Naive thymus-derived CD8-positive, alpha-beta T cell (primary cell): ENCODE measurements around the gene LRRK1. TPM values are rescaled to one million over a fixed set of nuclear protein-coding genes. Genes with fewer than 3 reads are reported as not detected.
A peak's percentile ranks its signal among the peaks of the same experiment; 100 is the strongest.

Source experiments
- ATAC-seq, 2 donors: fragments of 150-1000 bp; cut with Tn5 transposase in 1 of 2; sonication (Bioruptor Pico), chemical (Tn5 transposase) in 1 of 2; 1 replicate in 1 of 2; 2 replicates in 1 of 2; pipeline ENCODE4 v1.10.0; 2021; ENCODE audit warnings: mild to moderate bottlenecking in 2 of 2, moderate library complexity in 2 of 2
- POLR2A ChIA-PET: fragments of 350-600 bp; sonication (Branson Sonifier 250); formaldehyde crosslinking; loops from one replicate; lab custom pipeline; 2021; ENCODE audit warnings: antibody characterized with exemption; lab: Charles Lee
- DNase-seq, 10 donors: peaks; one replicate each; pipeline versions ENCODE4 v3.0.0 to v3.0.0-alpha.2; 2020 to 2022
- H3K27ac Mint-ChIP-seq, 10 donors: one replicate each; pipeline ENCODE4 v1.8.0; 2020 to 2022; ENCODE audit warnings: mild to moderate bottlenecking in 10 of 10, mixed read lengths in 10 of 10, moderate library complexity in 4 of 10, inconsistent platforms in 1 of 10
- H3K27me3 Mint-ChIP-seq, 5 donors: one replicate each; pipeline ENCODE4 v1.8.0; 2021 to 2022; ENCODE audit warnings: mixed read lengths in 5 of 5
- H3K36me3 Mint-ChIP-seq, 3 donors: one replicate each; pipeline ENCODE4 v1.8.0; 2020 to 2022; ENCODE audit warnings: mixed read lengths in 3 of 3, mild to moderate bottlenecking in 2 of 3, inconsistent platforms in 1 of 3
- H3K4me1 Mint-ChIP-seq, 4 donors: one replicate each; pipeline ENCODE4 v1.8.0; 2021 to 2022; ENCODE audit warnings: mixed read lengths in 4 of 4
- H3K4me3 Mint-ChIP-seq, 10 donors: one replicate each; pipeline ENCODE4 v1.8.0; 2020 to 2022; ENCODE audit warnings: mild to moderate bottlenecking in 10 of 10, mixed read lengths in 10 of 10, moderate library complexity in 6 of 10, inconsistent platforms in 1 of 10
- H3K9me3 Mint-ChIP-seq, 9 donors: one replicate each; pipeline ENCODE4 v1.8.0; 2020 to 2022; ENCODE audit warnings: mixed read lengths in 9 of 9, mild to moderate bottlenecking in 3 of 9, inconsistent platforms in 1 of 9, moderate library complexity in 1 of 9
- polyA plus RNA-seq, 3 donors: library from polyadenylated mRNA; unstranded; fragments of 300-500 nt; fragmentation: Illumina TruSeq; gene quantifications; one replicate each; pipeline ENCODE4 v1.2.3, GENCODE V29; 2021
- total RNA-seq, 8 experiments: library from RNA in 2 of 8; stranded (reverse) in 2 of 8; gene quantifications; one replicate each; pipeline ENCODE4 v1.2.3 and lab custom pipeline; 2021 to 2026

The LRRK1 gene
- total and polyA plus RNA-seq, 5 experiments from 2014 or later = 0.78 to 2.7 TPM; not detected in 3

- Mint-ChIP-seq H3K9me3 (no peaks in the 10 kb centered on the region), H3K4me3 (no peak overlapping the region), H3K36me3 (no peaks in the 10 kb centered on the region), H3K27ac (no peak overlapping the region), H3K4me1 (no peaks in the 10 kb centered on the region), H3K27me3 (peaks cover 5 to 33% (median 6%) of the 10 kb centered on the region in 5 donors)
- peak in 1 of 10 donors; percentile 6 for DNase-seq
- no peak for ATAC-seq
- POLR2A ChIA-PET = no interaction called here
Measured at GRCh38 chr15:101028772-101029438, 109.7 kb downstream of the LRRK1 start.

GRCh38 chr15:101029971-101030661, 111.0 kb downstream of the LRRK1 start:
- POLR2A ChIA-PET = interaction anchor here (0.5 kb wide), 1 partner anchor 22 kb away, joined by 4 read pairs; no protein-coding TSS in a partner anchor

GRCh38 chr15:101031213-101031612, 112.1 kb downstream of the LRRK1 start:
- POLR2A ChIA-PET = no interaction called here
- Mint-ChIP-seq H3K36me3 (peaks cover 0 to 17% (median 0%) of the 10 kb centered on the region in 3 donors), H3K27me3 (peaks cover 7 to 55% (median 18%) of the 10 kb centered on the region in 5 donors), H3K4me1 (peaks cover 0 to 7% (median 0%) of the 10 kb centered on the region in 4 donors), H3K9me3 (peaks cover 0 to 23% (median 17%) of the 10 kb centered on the region in 9 donors), H3K4me3 (no peak overlapping the region), H3K27ac (no peak overlapping the region)
- no peak for DNase-seq
- no peak for ATAC-seq

More at GRCh38 chr15:101029971-101030661, 111.0 kb downstream of the LRRK1 start:
- Mint-ChIP-seq H3K4me1 (no peaks in the 10 kb centered on the region), H3K9me3 (peaks cover 0 to 12% (median 9%) of the 10 kb centered on the region in 9 donors), H3K27ac (no peak overlapping the region), H3K36me3 (peaks cover 0 to 6% (median 0%) of the 10 kb centered on the region in 3 donors), H3K4me3 (no peak overlapping the region), H3K27me3 (peaks cover 5 to 45% (median 14%) of the 10 kb centered on the region in 5 donors)
- peak in 1 of 10 donors; percentile 11 for DNase-seq
- ATAC-seq = no peak

GRCh38 chr15:101033801-101034200, 114.6 kb downstream of the LRRK1 start:
- Mint-ChIP-seq H3K9me3 (peaks cover 0 to 36% (median 26%) of the 10 kb centered on the region in 9 donors), H3K36me3 (peaks cover 2 to 23% (median 3%) of the 10 kb centered on the region in 3 donors), H3K27ac (no peak overlapping the region), H3K4me3 (no peak overlapping the region), H3K27me3 (peaks cover 9 to 69% (median 24%) of the 10 kb centered on the region in 5 donors), H3K4me1 (peaks cover 0 to 7% (median 0%) of the 10 kb centered on the region in 4 donors)
- POLR2A ChIA-PET = no interaction called here
- ATAC-seq (no peak), DNase-seq (no peak)

GRCh38 chr15:101035611-101036010, 116.5 kb downstream of the LRRK1 start:
- H3K4me3 Mint-ChIP-seq = peak overlapping the region in 1 of 10 donors; percentile 1
- DNase-seq (no peak), ATAC-seq (no peak)
- peaks cover 2 to 29% (median 3%) of the 10 kb centered on the region in 3 donors for H3K36me3 Mint-ChIP-seq
- H3K4me1 Mint-ChIP-seq = peaks cover 0 to 7% (median 0%) of the 10 kb centered on the region in 4 donors
- no peak overlapping the region for H3K27ac Mint-ChIP-seq
- POLR2A ChIA-PET = no interaction called here
- H3K27me3 Mint-ChIP-seq = peaks cover 8 to 66% (median 24%) of the 10 kb centered on the region in 5 donors
- H3K9me3 Mint-ChIP-seq = peaks cover 0 to 43% (median 26%) of the 10 kb centered on the region in 9 donors

- Mint-ChIP-seq H3K27me3 (peaks cover 10 to 66% (median 21%) of the 10 kb centered on the region in 5 donors), H3K36me3 (peaks cover 2 to 34% (median 3%) of the 10 kb centered on the region in 3 donors), H3K4me3 (no peak overlapping the region), H3K9me3 (peaks cover 6 to 49% (median 26%) of the 10 kb centered on the region in 9 donors), H3K27ac (no peak overlapping the region), H3K4me1 (peaks cover 0 to 7% (median 0%) of the 10 kb centered on the region in 4 donors)
- no peak for ATAC-seq
- DNase-seq = no peak
- POLR2A ChIA-PET = no interaction called here
Measured at GRCh38 chr15:101036189-101036588, 117.0 kb downstream of the LRRK1 start.

GRCh38 chr15:101037090-101037830, 118.1 kb downstream of the LRRK1 start:
- POLR2A ChIA-PET = no interaction called here
- ATAC-seq = no peak
- DNase-seq = peak in 1 of 10 donors; percentile 12
- Mint-ChIP-seq H3K4me1 (peaks cover 0 to 7% (median 0%) of the 10 kb centered on the region in 4 donors), H3K27me3 (peaks cover 16 to 71% (median 27%) of the 10 kb centered on the region in 5 donors), H3K9me3 (peaks cover 8 to 60% (median 27%) of the 10 kb centered on the region in 9 donors), H3K4me3 (no peak overlapping the region), H3K36me3 (peaks cover 2 to 44% (median 3%) of the 10 kb centered on the region in 3 donors), H3K27ac (no peak overlapping the region)

GRCh38 chr15:101038327-101039003, 119.3 kb downstream of the LRRK1 start:
- Mint-ChIP-seq H3K36me3 (peaks cover 2 to 44% (median 3%) of the 10 kb centered on the region in 3 donors), H3K27me3 (peaks cover 19 to 75% (median 26%) of the 10 kb centered on the region in 5 donors), H3K9me3 (peaks cover 8 to 62% (median 27%) of the 10 kb centered on the region in 9 donors), H3K27ac (no peak overlapping the region), H3K4me1 (peaks cover 0 to 7% (median 0%) of the 10 kb centered on the region in 4 donors), H3K4me3 (no peak overlapping the region)
- POLR2A ChIA-PET = no interaction called here
- ATAC-seq = no peak
- DNase-seq = peak in 1 of 10 donors; percentile 7

- POLR2A ChIA-PET = no interaction called here
- H3K4me1 Mint-ChIP-seq = peaks cover 0 to 7% (median 0%) of the 10 kb centered on the region in 4 donors
- no peak for DNase-seq
- H3K27ac Mint-ChIP-seq = no peak overlapping the region
- peaks cover 19 to 69% (median 31%) of the 10 kb centered on the region in 5 donors for H3K27me3 Mint-ChIP-seq
- ATAC-seq = no peak
- H3K36me3 Mint-ChIP-seq = peaks cover 2 to 44% (median 3%) of the 10 kb centered on the region in 3 donors
- H3K9me3 Mint-ChIP-seq = peaks cover 8 to 57% (median 27%) of the 10 kb centered on the region in 9 donors
- H3K4me3 Mint-ChIP-seq = no peak overlapping the region
Measured at GRCh38 chr15:101039461-101039860, 120.3 kb downstream of the LRRK1 start.

GRCh38 chr15:101042320-101042719, 123.2 kb downstream of the LRRK1 start:
- DNase-seq = peak in 1 of 10 donors; percentile 3

GRCh38 chr15:101043011-101043410, 123.9 kb downstream of the LRRK1 start:
- DNase-seq (peak in 1 of 10 donors; percentile 14), ATAC-seq (no peak)
- H3K27me3 Mint-ChIP-seq = peaks cover 8 to 51% (median 34%) of the 10 kb centered on the region in 5 donors
- H3K4me1 Mint-ChIP-seq = no peaks in the 10 kb centered on the region
- H3K27ac Mint-ChIP-seq = no peak overlapping the region
- H3K36me3 Mint-ChIP-seq = peaks cover 1 to 21% (median 2%) of the 10 kb centered on the region in 3 donors
- peaks cover 0 to 31% (median 13%) of the 10 kb centered on the region in 9 donors for H3K9me3 Mint-ChIP-seq
- POLR2A ChIA-PET = no interaction called here
- no peak overlapping the region for H3K4me3 Mint-ChIP-seq

More at GRCh38 chr15:101042320-101042719, 123.2 kb downstream of the LRRK1 start:
- ATAC-seq = no peak
- Mint-ChIP-seq H3K4me1 (no peaks in the 10 kb centered on the region), H3K27me3 (peaks cover 8 to 51% (median 34%) of the 10 kb centered on the region in 5 donors), H3K27ac (no peak overlapping the region), H3K4me3 (no peak overlapping the region), H3K36me3 (peaks cover 1 to 21% (median 2%) of the 10 kb centered on the region in 3 donors), H3K9me3 (peaks cover 0 to 31% (median 13%) of the 10 kb centered on the region in 9 donors)
- POLR2A ChIA-PET = no interaction called here
